GM19324 (cell line): Measurements from ENCODE around the gene PMEPA1.

Experiments
- ATAC-seq: cut with Tn5 transposase; IDR thresholded peaks from one replicate; pipeline ENCODE4 v1.9.1; 2021; ENCODE audit warnings: mild to moderate bottlenecking, moderate library complexity; ENCODE audit not compliant: unreplicated experiment, low FRiP score

The PMEPA1 gene

GRCh38 chr20:57712851-57713504, 3.2 kb upstream of the PMEPA1 start:
- no peak for ATAC-seq

GRCh38 chr20:57712341-57712740, 2.5 kb upstream of the PMEPA1 start:
- ATAC-seq: no peak

- ATAC-seq: no peak
Observed at GRCh38 chr20:57711826-57712225, 2.0 kb upstream of the PMEPA1 start.

GRCh38 chr20:57711311-57711712, 1.5 kb upstream of the PMEPA1 start:
- no peak for ATAC-seq

- no peak for ATAC-seq
Observed at GRCh38 chr20:57710841-57711240, 1.0 kb upstream of the PMEPA1 start.

- peak; percentile 2 for ATAC-seq
Observed at GRCh38 chr20:57708694-57709673, 831 bp downstream of the PMEPA1 start.

- ATAC-seq: no peak
Observed at GRCh38 chr20:57707849-57708693, 1.7 kb downstream of the PMEPA1 start.

GRCh38 chr20:57707320-57707719, 2.5 kb downstream of the PMEPA1 start:
- ATAC-seq: no peak

- ATAC-seq: no peak
Observed at GRCh38 chr20:57705127-57705899, 4.5 kb downstream of the PMEPA1 start.

GRCh38 chr20:57704245-57704644, 5.6 kb downstream of the PMEPA1 start:
- ATAC-seq: no peak

- ATAC-seq: no peak
Observed at GRCh38 chr20:57703013-57703412, 6.8 kb downstream of the PMEPA1 start.

GRCh38 chr20:57702521-57702920, 7.3 kb downstream of the PMEPA1 start:
- ATAC-seq: no peak

- no peak for ATAC-seq
Observed at GRCh38 chr20:57702091-57702490, 7.7 kb downstream of the PMEPA1 start.

GRCh38 chr20:57701651-57702050, 8.2 kb downstream of the PMEPA1 start:
- ATAC-seq: no peak

- no peak for ATAC-seq
Observed at GRCh38 chr20:57701090-57701489, 8.7 kb downstream of the PMEPA1 start.

GRCh38 chr20:57699395-57699794, 10.4 kb downstream of the PMEPA1 start:
- ATAC-seq: no peak

- no peak for ATAC-seq
Observed at GRCh38 chr20:57698867-57699275, 10.9 kb downstream of the PMEPA1 start.

GRCh38 chr20:57698116-57698866, 11.5 kb downstream of the PMEPA1 start:
- ATAC-seq: no peak

GRCh38 chr20:57697543-57697942, 12.3 kb downstream of the PMEPA1 start:
- no peak for ATAC-seq
